Measurements from ENCODE around the gene YPEL3.

YPEL3 gene

DNA sequence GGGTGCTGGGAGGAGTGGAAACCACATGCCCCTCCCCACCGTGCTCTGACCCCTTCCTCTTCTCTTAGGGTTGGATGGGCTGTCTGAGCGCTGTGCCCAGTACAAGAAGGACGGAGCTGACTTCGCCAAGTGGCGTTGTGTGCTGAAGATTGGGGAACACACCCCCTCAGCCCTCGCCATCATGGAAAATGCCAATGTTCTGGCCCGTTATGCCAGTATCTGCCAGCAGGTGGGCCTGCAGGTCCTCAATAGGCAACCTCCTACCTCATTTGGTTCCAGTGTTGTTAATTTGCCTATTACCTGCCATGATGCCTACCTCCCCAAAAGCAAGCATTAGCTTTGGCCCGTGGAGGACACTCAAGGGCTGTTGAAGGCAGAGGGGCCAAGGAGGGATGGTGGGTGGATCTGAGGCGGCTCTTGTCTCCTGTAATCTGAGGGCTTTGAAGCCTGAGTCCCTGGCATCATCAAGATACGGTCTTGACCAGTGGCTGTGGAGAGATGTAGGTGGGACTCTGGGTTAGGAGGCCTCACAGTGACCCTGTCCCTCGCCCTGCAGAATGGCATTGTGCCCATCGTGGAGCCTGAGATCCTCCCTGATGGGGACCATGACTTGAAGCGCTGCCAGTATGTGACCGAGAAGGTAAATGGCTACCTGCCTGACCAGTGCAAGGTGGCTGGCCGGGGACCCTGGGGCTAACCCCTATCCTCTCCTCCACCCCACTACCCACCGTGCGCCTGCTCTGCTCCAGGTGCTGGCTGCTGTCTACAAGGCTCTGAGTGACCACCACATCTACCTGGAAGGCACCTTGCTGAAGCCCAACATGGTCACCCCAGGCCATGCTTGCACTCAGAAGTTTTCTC is 27.0 kb downstream of the YPEL3 start:
- H3K4me3 ChIP-seq (ENCODE audit: low read depth, low read length), result peak overlapping the region; percentile 39
- no peak for DNase-seq (ENCODE audit: low read depth, low spot score)
- ChIA-PET POLR2A (interaction anchor here (0.5 kb wide), 1 partner anchor 12 kb away, joined by 4 read pairs; no protein-coding TSS in a partner anchor), CTCF (interaction anchor here (0.7 to 2.1 kb wide), 4 partner anchors 9 to 21 kb away, joined by 3 to 10 read pairs (median 4); no protein-coding TSS in a partner anchor)
- TF ChIP-seq, protein P1, sequence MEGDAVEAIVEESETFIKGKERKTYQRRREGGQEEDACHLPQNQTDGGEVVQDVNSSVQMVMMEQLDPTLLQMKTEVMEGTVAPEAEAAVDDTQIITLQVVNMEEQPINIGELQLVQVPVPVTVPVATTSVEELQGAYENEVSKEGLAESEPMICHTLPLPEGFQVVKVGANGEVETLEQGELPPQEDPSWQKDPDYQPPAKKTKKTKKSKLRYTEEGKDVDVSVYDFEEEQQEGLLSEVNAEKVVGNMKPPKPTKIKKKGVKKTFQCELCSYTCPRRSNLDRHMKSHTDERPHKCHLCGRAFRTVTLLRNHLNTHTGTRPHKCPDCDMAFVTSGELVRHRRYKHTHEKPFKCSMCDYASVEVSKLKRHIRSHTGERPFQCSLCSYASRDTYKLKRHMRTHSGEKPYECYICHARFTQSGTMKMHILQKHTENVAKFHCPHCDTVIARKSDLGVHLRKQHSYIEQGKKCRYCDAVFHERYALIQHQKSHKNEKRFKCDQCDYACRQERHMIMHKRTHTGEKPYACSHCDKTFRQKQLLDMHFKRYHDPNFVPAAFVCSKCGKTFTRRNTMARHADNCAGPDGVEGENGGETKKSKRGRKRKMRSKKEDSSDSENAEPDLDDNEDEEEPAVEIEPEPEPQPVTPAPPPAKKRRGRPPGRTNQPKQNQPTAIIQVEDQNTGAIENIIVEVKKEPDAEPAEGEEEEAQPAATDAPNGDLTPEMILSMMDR (IDR thresholded peaks at IDR 0.05; ENCODE audit: insufficient read depth, low read length, missing control alignments), result peak; percentile 56

DNA sequence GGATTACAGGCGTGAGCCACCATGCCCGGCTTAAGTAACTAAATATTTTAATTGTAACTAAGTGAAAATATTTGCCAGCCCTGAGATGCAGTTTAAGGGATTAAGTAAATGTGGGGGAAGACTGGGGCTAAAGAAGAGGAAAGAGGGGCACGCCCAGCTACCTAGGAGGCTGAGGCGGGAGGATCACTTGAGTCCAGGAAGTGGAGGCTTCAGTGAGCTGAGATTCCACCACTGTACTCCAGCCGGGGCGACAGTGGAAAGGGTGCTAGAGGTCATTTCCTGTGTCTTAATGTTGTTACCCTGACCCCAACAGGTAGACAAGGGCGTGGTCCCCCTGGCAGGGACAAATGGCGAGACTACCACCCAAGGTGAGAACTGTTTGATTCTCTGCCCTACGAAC is 27.7 kb downstream of the YPEL3 start:
- ChIA-PET POLR2A (interaction anchor here (3.5 kb wide), 1 partner anchor 9 kb away, joined by 66 read pairs; the partner anchor contains the start of gene PPP4C), CTCF (interaction anchor here (0.7 to 3.0 kb wide), 3 partner anchors 13 to 24 kb away, joined by 3 to 12 read pairs (median 10); no protein-coding TSS in a partner anchor)
- H3K4me3 ChIP-seq (ENCODE audit: low read depth, low read length), result peak overlapping the region; percentile 39
- TF ChIP-seq, protein P1 (IDR thresholded peaks at IDR 0.05; ENCODE audit: insufficient read depth, low read length, missing control alignments), result no peak
- DNase-seq (ENCODE audit: low read depth, low spot score), result no peak

DNA sequence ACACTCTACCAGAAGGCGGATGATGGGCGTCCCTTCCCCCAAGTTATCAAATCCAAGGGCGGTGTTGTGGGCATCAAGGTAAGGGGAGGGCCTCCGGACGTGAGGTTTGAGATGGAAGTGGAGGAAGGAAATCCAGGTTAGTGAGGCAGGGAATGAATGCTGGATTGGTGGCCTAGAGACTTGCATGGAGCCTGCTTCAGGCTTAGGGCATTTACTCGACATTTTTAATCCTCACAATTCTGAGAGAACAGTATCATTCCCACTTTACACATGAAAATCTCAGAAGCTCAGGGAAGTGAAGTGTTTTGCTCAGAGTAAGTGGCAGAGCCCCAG is 28.5 kb downstream of the YPEL3 start:
- CTCF ChIA-PET, result interaction anchor here (0.7 to 3.0 kb wide), 6 partner anchors 9 to 25 kb away, joined by 3 to 12 read pairs (median 7); a partner anchor contains a TSS
- H3K4me3 ChIP-seq (ENCODE audit: low read depth, low read length), result peak overlapping the region; percentile 99
- POLR2A ChIA-PET, result interaction anchor here (3.0 to 3.5 kb wide), 3 partner anchors 10 to 24 kb away, joined by 24 to 66 read pairs (median 36); partner anchors contain the start of genes PPP4C and TBX6
- TF ChIP-seq, protein P1 (IDR thresholded peaks at IDR 0.05; ENCODE audit: insufficient read depth, low read length, missing control alignments), result no peak
- DNase-seq (ENCODE audit: low read depth, low spot score), result no peak

DNA sequence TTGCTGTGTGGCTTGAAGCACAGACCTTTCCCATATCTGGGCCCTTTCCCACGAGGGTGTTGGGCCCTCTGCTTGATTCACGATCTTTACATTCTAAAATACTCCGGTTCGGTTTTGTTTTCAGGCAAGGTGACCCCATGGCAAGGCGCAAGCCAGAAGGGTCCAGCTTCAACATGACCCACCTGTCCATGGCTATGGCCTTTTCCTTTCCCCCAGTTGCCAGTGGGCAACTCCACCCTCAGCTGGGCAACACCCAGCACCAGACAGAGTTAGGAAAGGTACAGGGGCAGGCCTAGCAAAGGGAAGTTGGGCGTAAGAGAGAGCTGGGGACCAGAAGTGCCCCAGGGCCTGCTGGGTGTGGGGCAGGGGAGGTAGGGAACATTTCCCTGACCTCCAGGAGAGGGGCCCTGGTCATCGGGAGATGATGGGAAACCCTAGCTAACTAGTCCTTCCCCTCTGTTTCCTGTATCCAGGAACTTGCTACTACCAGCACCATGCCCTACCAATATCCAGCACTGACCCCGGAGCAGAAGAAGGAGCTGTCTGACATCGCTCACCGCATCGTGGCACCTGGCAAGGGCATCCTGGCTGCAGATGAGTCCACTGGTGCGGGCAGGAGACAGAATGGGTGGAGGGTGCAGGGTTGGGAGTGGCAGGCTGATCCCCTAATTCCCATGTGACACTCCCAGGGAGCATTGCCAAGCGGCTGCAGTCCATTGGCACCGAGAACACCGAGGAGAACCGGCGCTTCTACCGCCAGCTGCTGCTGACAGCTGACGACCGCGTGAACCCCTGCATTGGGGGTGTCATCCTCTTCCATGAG is 29.0 kb downstream of the YPEL3 start:
- CTCF ChIA-PET, result interaction anchor here (0.7 to 3.0 kb wide), 8 partner anchors 10 to 343 kb away, joined by 3 to 17 read pairs (median 8); partner anchors contain the start of gene TBX6
- no peak for DNase-seq (ENCODE audit: low read depth, low spot score)
- POLR2A ChIA-PET, result interaction anchor here (3.0 to 3.5 kb wide), 3 partner anchors 10 to 24 kb away, joined by 24 to 66 read pairs (median 36); partner anchors contain the start of genes PPP4C and TBX6

DNA sequence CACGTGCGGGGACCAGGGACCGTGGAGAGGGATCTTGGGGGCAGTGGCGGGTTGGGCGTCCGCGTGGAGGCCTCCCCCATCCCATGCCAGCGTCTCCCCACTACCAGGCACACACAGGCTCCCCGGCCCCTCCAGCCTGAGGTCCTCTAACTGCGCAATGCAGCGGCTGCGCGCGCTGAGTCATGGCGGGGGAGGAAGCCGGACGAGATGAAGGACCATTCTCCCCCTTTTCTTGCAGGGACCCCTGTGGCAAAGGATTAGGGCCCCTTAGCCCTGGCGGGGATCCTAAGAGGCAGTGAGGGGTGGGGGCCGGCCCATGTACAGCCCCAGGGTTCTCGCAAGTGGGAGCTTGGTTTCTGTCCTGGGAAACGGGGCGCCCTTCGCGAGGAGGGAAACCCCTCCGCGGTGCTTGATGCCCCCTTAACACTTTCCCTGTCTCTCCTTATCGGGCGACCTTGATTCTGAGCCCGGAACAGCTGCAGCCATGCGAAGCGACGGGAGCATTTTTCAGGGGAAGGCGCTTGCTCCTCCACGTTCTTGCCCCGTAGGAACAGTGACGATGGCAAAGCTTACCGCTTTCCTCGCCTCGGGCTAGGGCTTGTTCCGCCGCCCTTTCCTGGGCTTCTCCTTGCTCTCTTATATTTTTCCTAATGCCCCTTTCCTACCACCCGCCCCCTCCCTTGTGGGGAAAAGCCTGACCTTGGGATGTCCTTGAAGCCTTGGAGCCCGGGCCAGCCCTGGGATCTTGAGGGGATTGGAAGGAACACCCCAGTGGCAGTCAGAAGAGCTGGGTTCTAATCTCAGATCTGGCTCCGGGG is 29.9 kb downstream of the YPEL3 start:
- DNase-seq (ENCODE audit: low read depth, low spot score), result no peak
- TF ChIP-seq, protein P1 (IDR thresholded peaks at IDR 0.05; ENCODE audit: insufficient read depth, low read length, missing control alignments), result no peak
- ChIA-PET POLR2A (interaction anchor here (0.7 to 3.5 kb wide), 10 partner anchors 9 to 568 kb away, joined by 3 to 66 read pairs (median 5); partner anchors contain the start of genes PPP4C and TBX6), CTCF (interaction anchor here (0.7 to 3.0 kb wide), 6 partner anchors 11 to 343 kb away, joined by 3 to 17 read pairs (median 8); partner anchors contain the start of gene TBX6)
- peak overlapping the region; percentile 99 for H3K4me3 ChIP-seq (ENCODE audit: low read depth, low read length)

More for the DNA sequence above, 29.0 kb downstream of the YPEL3 start:
- TF ChIP-seq, protein P1 (IDR thresholded peaks at IDR 0.05; ENCODE audit: insufficient read depth, low read length, missing control alignments), result no peak
- H3K4me3 ChIP-seq (ENCODE audit: low read depth, low read length), result peak overlapping the region; percentile 99
